ENCODE data around the gene GRM4.

DNA sequence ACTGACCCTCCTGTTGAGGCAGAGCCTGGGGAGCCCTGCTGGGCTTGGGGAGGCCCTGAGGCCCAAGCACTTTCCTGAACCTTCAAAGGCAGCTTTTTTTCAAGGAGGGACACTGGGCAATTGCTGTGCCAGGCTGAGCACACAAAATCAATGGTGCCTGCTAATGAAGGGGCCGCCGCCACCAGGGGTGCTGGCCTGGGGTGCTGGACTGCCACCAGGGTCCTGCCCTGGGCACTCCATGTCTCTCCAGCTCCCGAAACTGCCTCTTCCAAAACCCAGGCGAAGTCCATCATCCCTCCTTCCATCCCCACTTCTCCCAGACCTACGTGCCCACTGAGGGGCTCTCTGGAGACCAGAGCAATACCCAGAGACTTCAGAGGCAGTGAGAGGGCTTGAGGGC is 145.6 kb downstream of the GRM4 start:
- TF ChIP-seq, protein P1, sequence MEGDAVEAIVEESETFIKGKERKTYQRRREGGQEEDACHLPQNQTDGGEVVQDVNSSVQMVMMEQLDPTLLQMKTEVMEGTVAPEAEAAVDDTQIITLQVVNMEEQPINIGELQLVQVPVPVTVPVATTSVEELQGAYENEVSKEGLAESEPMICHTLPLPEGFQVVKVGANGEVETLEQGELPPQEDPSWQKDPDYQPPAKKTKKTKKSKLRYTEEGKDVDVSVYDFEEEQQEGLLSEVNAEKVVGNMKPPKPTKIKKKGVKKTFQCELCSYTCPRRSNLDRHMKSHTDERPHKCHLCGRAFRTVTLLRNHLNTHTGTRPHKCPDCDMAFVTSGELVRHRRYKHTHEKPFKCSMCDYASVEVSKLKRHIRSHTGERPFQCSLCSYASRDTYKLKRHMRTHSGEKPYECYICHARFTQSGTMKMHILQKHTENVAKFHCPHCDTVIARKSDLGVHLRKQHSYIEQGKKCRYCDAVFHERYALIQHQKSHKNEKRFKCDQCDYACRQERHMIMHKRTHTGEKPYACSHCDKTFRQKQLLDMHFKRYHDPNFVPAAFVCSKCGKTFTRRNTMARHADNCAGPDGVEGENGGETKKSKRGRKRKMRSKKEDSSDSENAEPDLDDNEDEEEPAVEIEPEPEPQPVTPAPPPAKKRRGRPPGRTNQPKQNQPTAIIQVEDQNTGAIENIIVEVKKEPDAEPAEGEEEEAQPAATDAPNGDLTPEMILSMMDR (IDR thresholded peaks at IDR 0.05) = no peak
- no peak for TF ChIP-seq POLR2A (IDR thresholded peaks at IDR 0.05)

Measured in right lobe of liver (tissue), 4 donors.